Astrocyte of the spinal cord (primary cell): ENCODE results near the gene LRRC59.
"Not testable (repeated sequence)": the region's sequence is repeated elsewhere in the genome, so short reads cannot be mapped to it uniquely, and the experiment has no call there.

Experiments
- DNase-seq: peaks from one replicate; pipeline ENCODE4 v3.0.0; 2011; ENCODE audit warnings: low read depth, low spot score
- H3K4me3 ChIP-seq: 2 replicates; pipeline ENCODE4 v1.5.1; 2011; ENCODE audit warnings: low read depth, mild to moderate bottlenecking, low read length, moderate library complexity
- CTCF ChIP-seq: IDR thresholded peaks from 2 replicates; pipeline ENCODE4 v1.5.1; 2012; ENCODE audit warnings: low read depth, mild to moderate bottlenecking, low read length, inconsistent platforms
- in situ Hi-C: cut with HindIII; loops from 2 replicates; pipeline ENCODE4 v1.10.0; 2017; ENCODE audit warnings: low sequenced_read_pairs

The LRRC59 gene

GRCh38 chr17:50414808-50415207 is 17.5 kb upstream of the LRRC59 start:
- no peak for DNase-seq
- H3K4me3 ChIP-seq = no peak overlapping the region
- no peak for TF ChIP-seq CTCF
- in situ Hi-C loops = no loop called here

GRCh38 chr17:50412188-50412732 is 14.9 kb upstream of the LRRC59 start:
- in situ Hi-C loops = no loop called here
- no peak overlapping the region for H3K4me3 ChIP-seq
- DNase-seq = no peak
- TF ChIP-seq CTCF = no peak

- no peak for TF ChIP-seq CTCF
- DNase-seq = no peak
- no peak overlapping the region for H3K4me3 ChIP-seq
- in situ Hi-C loops = no loop called here
Observed at GRCh38 chr17:50407921-50408320, 10.6 kb upstream of the LRRC59 start.

GRCh38 chr17:50406578-50406977 is 9.3 kb upstream of the LRRC59 start:
- TF ChIP-seq CTCF = no peak
- no peak overlapping the region for H3K4me3 ChIP-seq
- DNase-seq = no peak
- in situ Hi-C loops = no loop called here

GRCh38 chr17:50405351-50405750 is 8.0 kb upstream of the LRRC59 start:
- in situ Hi-C loops, DNase-seq, H3K4me3 ChIP-seq: not testable (repeated sequence)

- DNase-seq = not testable (repeated sequence)
Observed at GRCh38 chr17:50399591-50399990, 2.3 kb upstream of the LRRC59 start.

GRCh38 chr17:50398672-50399071 is 1.3 kb upstream of the LRRC59 start:
- in situ Hi-C loops, DNase-seq, H3K4me3 ChIP-seq: not testable (repeated sequence)

More at GRCh38 chr17:50399591-50399990, 2.3 kb upstream of the LRRC59 start:
- in situ Hi-C loops, H3K4me3 ChIP-seq: not testable (repeated sequence)

GRCh38 chr17:50397919-50398285 is 579 bp upstream of the LRRC59 start:
- in situ Hi-C loops = no loop called here
- DNase-seq = no peak
- H3K4me3 ChIP-seq = no peak overlapping the region
- TF ChIP-seq CTCF = no peak
